A673 (cell line): ENCODE measurements around the gene MS4A18. TPM values are rescaled to one million over a fixed set of nuclear protein-coding genes. Genes with fewer than 3 reads are reported as not detected.

Source experiments
- BruUV-seq: library from RNA; stranded (reverse); fragments of 400-500 nt; replicated peaks from 2 replicates; lab custom pipeline; 2021; lab: Mats Ljungman, UMichigan
- CTCF ChIA-PET: fragments of 300-600 bp; sonication (Branson Sonifier 250); formaldehyde crosslinking; loops from one replicate; lab custom pipeline; 2022; ENCODE audit warnings: antibody characterized with exemption; lab: Charles Lee
- POLR2A ChIA-PET: fragments of 300-600 bp; sonication (Branson Sonifier 250); formaldehyde crosslinking; loops from one replicate; lab custom pipeline; 2022; ENCODE audit warnings: antibody characterized with exemption; ENCODE audit not compliant: low non-redundant PET; lab: Charles Lee
- DNase-seq: peaks from one replicate; pipeline ENCODE4 v3.0.0-alpha.2; 2015; ENCODE audit warnings: low spot score
- H3K27ac ChIP-seq: fragments of 200-600 bp; sonication (generic); 2 replicates; pipeline ENCODE4 v1.5.1; 2016; ENCODE audit warnings: mixed run types, low read depth, mild to moderate bottlenecking, mixed read lengths, antibody characterized with exemption, low read length; ENCODE audit not compliant: poor library complexity, severe bottlenecking
- H3K27me3 ChIP-seq: fragments of 200-600 bp; sonication (generic); replicated peaks from 2 replicates; pipeline ENCODE4 v1.6.1; 2017; ENCODE audit warnings: mixed run types, low read depth, mild to moderate bottlenecking, mixed read lengths, antibody characterized with exemption, low read length; ENCODE audit not compliant: insufficient read depth, poor library complexity
- H3K36me3 ChIP-seq: fragments of 200-600 bp; sonication (generic); 2 replicates; pipeline ENCODE4 v1.6.1; 2016; ENCODE audit warnings: mixed run types, mild to moderate bottlenecking, mixed read lengths, antibody characterized with exemption, low read length; ENCODE audit not compliant: insufficient read depth, poor library complexity, severe bottlenecking
- H3K4me1 ChIP-seq: fragments of 200-600 bp; sonication (generic); 2 replicates; pipeline ENCODE4 v1.6.1; 2017; ENCODE audit warnings: mixed run types, mild to moderate bottlenecking, mixed read lengths, antibody characterized with exemption, low read length; ENCODE audit not compliant: insufficient read depth, poor library complexity, severe bottlenecking
- H3K4me3 ChIP-seq: fragments of 200-600 bp; sonication (generic); 2 replicates; pipeline ENCODE4 v1.5.1; 2016; ENCODE audit warnings: low read depth, mixed run types, mild to moderate bottlenecking, mixed read lengths, low read length; ENCODE audit not compliant: poor library complexity, severe bottlenecking
- H3K9me3 ChIP-seq: fragments of 200-600 bp; sonication (generic); 2 replicates; pipeline ENCODE4 v1.6.1; 2016; ENCODE audit warnings: mixed run types, low read depth, mild to moderate bottlenecking, mixed read lengths, antibody characterized with exemption, low read length; ENCODE audit not compliant: poor library complexity, severe bottlenecking
- EZH2 ChIP-seq: fragments of 200-600 bp; sonication (generic); IDR thresholded peaks from 2 replicates; pipeline ENCODE4 v1.6.1; 2017; ENCODE audit warnings: borderline replicate concordance, low read depth, mild to moderate bottlenecking, mixed read lengths, antibody characterized with exemption, low read length; ENCODE audit not compliant: poor library complexity, severe bottlenecking
- intact Hi-C: fragments of 100-400 bp; cut with micrococcal nuclease; formaldehyde crosslinking; loops from one replicate; pipeline ENCODE4 v1.10.0; 2022; ENCODE audit not compliant: unreplicated experiment
- total RNA-seq: library from RNA; stranded (reverse); gene quantifications from 2 replicates; pipeline ENCODE4 v1.2.3, GENCODE V29; 2021
- TF ChIP-seq, protein P1 (sequence below): fragments of 300-800, 200-600 bp; sonication (generic); conservative IDR thresholded peaks from 2 replicates; pipeline ENCODE4 v1.5.1; 2017; ENCODE audit warnings: low read depth, mild to moderate bottlenecking, antibody characterized with exemption, low read length, moderate library complexity, mixed read lengths

Gene MS4A18
- total RNA-seq, 1 experiment from 2014 or later = not detected

GRCh38 chr11:60791153-60791933 lies 66.8 kb downstream of the MS4A18 start:
- Histone ChIP-seq H3K4me1 (no peaks in the 10 kb centered on the region), H3K27me3 (no peaks in the 10 kb centered on the region), H3K27ac (no peak overlapping the region), H3K4me3 (no peak overlapping the region), H3K9me3 (peaks cover 5% of the 10 kb centered on the region), H3K36me3 (no peaks in the 10 kb centered on the region)
- no peak for TF ChIP-seq EZH2
- TF ChIP-seq, protein P1, sequence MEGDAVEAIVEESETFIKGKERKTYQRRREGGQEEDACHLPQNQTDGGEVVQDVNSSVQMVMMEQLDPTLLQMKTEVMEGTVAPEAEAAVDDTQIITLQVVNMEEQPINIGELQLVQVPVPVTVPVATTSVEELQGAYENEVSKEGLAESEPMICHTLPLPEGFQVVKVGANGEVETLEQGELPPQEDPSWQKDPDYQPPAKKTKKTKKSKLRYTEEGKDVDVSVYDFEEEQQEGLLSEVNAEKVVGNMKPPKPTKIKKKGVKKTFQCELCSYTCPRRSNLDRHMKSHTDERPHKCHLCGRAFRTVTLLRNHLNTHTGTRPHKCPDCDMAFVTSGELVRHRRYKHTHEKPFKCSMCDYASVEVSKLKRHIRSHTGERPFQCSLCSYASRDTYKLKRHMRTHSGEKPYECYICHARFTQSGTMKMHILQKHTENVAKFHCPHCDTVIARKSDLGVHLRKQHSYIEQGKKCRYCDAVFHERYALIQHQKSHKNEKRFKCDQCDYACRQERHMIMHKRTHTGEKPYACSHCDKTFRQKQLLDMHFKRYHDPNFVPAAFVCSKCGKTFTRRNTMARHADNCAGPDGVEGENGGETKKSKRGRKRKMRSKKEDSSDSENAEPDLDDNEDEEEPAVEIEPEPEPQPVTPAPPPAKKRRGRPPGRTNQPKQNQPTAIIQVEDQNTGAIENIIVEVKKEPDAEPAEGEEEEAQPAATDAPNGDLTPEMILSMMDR = no peak
- no peak for DNase-seq
- no TSS peak for BruUV-seq
- ChIA-PET CTCF (no interaction called here), POLR2A (no interaction called here)
- intact Hi-C loops = no loop called here

- intact Hi-C loops = no loop called here
- Histone ChIP-seq H3K4me3 (no peak overlapping the region), H3K36me3 (no peaks in the 10 kb centered on the region), H3K9me3 (peaks cover 5% of the 10 kb centered on the region), H3K4me1 (no peaks in the 10 kb centered on the region), H3K27ac (no peak overlapping the region), H3K27me3 (no peaks in the 10 kb centered on the region)
- ChIA-PET POLR2A (no interaction called here), CTCF (no interaction called here)
- no peak for TF ChIP-seq EZH2
- TF ChIP-seq, protein P1 = no peak
- DNase-seq = no peak
- BruUV-seq = no TSS peak
These were observed 68.0 kb downstream of the MS4A18 start for GRCh38 chr11:60792521-60792920.

Other genes starting within 250 kb of the MS4A18 start
- not detected in 2 replicates for gene MS4A12, start 231.9 kb upstream of the MS4A18 start, total RNA-seq
- not detected in 2 replicates for gene MS4A13, start 209.3 kb upstream of the MS4A18 start, total RNA-seq
- gene MS4A8, start 25.1 kb upstream of the MS4A18 start, total RNA-seq = 1.4 and 1.5 TPM in 2 replicates
- gene MS4A15, start 32.1 kb downstream of the MS4A18 start, total RNA-seq = not detected in 2 replicates
- not detected in 2 replicates for gene MS4A10, start 60.6 kb downstream of the MS4A18 start, total RNA-seq
- gene CCDC86, start 117.4 kb downstream of the MS4A18 start, total RNA-seq = 137 and 188 TPM in 2 replicates
- gene PTGDR2, start 131.2 kb downstream of the MS4A18 start, total RNA-seq = 0.09 and 0.17 TPM in 2 replicates
- not detected in 2 replicates for gene ZP1, start 142.8 kb downstream of the MS4A18 start, total RNA-seq
- 200 and 204 TPM in 2 replicates for gene PRPF19, start 181.9 kb downstream of the MS4A18 start, total RNA-seq
- 139 and 169 TPM in 2 replicates for gene TMEM109, start 189.4 kb downstream of the MS4A18 start, total RNA-seq
- gene TMEM132A, start 199.7 kb downstream of the MS4A18 start, total RNA-seq = 140 and 147 TPM in 2 replicates
- gene SLC15A3, start 227.5 kb downstream of the MS4A18 start, total RNA-seq = not detected in 2 replicates
- not detected in 2 replicates for gene CD6, start 247.0 kb downstream of the MS4A18 start, total RNA-seq